ENCODE results near the gene EPHA6. TPM values are rescaled to one million over a fixed set of nuclear protein-coding genes. Genes with fewer than 3 reads are reported as not detected.

EPHA6 gene
- total and polyA plus RNA-seq, 10 of the 15 experiments (the other 5 are each of a cell fraction or from before 2014, with no cell fraction given), result not detected

DNA sequence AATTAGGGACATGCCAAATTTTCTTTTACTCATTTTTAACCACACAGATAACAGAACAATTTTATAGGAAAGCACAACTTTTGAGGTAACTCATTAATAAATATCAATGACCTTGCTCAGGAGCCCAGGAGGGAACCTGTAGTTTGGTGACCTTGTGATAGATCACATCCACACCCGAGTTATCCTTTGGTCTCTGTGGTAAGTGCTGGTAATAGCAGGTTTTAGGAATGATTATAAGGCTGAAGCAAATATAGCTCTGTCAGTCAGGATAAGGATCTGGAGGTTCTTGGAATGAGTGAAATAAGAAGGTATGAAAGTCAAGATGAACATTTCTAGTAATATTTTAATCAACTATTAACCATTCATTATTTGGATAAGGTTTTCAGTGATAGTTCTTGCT is 46.5 kb downstream of the EPHA6 start:
- ChIA-PET POLR2A (no interaction called here), CTCF (interaction anchor here (3.2 to 4.9 kb wide), 2 partner anchors 8 to 859 kb away, joined by 12 to 21 read pairs; no protein-coding TSS in a partner anchor), SMC1A (ENCODE audit: uncharacterized antibody, unreplicated experiment) (no interaction called here), RAD21 (ENCODE audit: unreplicated experiment) (no interaction called here)
- Histone ChIP-seq H3K4me2 (ENCODE audit: control insufficient read depth, insufficient read depth) (no peak overlapping the region), H3K9me3 (replicated peaks; ENCODE audit: control insufficient read depth, insufficient read depth, low read length) (no peaks in the 10 kb centered on the region), H2AFZ (ENCODE audit: control insufficient read depth, low read depth, low read length) (no peak overlapping the region), H3K27me3 (replicated peaks in 1 of 2; ENCODE audit: control insufficient read depth in 2 of 2, insufficient read depth in 2 of 2, low read length in 1 of 2) (no peaks in the 10 kb centered on the region), H3K27ac (ENCODE audit: control insufficient read depth, insufficient read depth) (no peak overlapping the region), H3K4me3 (no peak overlapping the region), H4K20me1 (ENCODE audit: control insufficient read depth, insufficient read depth) (no peaks in the 10 kb centered on the region), H3K9ac (ENCODE audit: control insufficient read depth, insufficient read depth, low read length) (no peak overlapping the region), H3K4me1 (ENCODE audit: control insufficient read depth, insufficient read depth, low read length) (no peaks in the 10 kb centered on the region), H3K79me2 (ENCODE audit: control insufficient read depth, insufficient read depth, low read length) (no peaks in the 10 kb centered on the region), H3K36me3 (ENCODE audit: control insufficient read depth in 2 of 2, insufficient read depth in 2 of 2, low read length in 1 of 2) (no peaks in the 10 kb centered on the region)
- FAIRE-seq (no peak), DNase-seq (ENCODE audit: low read depth, low spot score) (no peak), ATAC-seq (no peak)
- no TSS peak for BruUV-seq (replicated peaks)
- intact Hi-C loops (cut with micrococcal nuclease; ENCODE audit: unreplicated experiment), result loop anchor here (5.0 to 10.0 kb wide), 2 partner anchors 274 to 1161 kb away; no protein-coding TSS in a partner anchor
- in situ Hi-C loops (cut with MboI), result loop anchor here (10.0 kb wide), 1 partner anchor 854 kb away; no protein-coding TSS in a partner anchor
- WGBS (ENCODE audit: insufficient coverage, insufficient replicate concordance, low lambda C conversion rate, missing lambda C conversion rate), result 0% methylated on average over 1 of the region's 1 CpG
- TF ChIP-seq, protein P1, sequence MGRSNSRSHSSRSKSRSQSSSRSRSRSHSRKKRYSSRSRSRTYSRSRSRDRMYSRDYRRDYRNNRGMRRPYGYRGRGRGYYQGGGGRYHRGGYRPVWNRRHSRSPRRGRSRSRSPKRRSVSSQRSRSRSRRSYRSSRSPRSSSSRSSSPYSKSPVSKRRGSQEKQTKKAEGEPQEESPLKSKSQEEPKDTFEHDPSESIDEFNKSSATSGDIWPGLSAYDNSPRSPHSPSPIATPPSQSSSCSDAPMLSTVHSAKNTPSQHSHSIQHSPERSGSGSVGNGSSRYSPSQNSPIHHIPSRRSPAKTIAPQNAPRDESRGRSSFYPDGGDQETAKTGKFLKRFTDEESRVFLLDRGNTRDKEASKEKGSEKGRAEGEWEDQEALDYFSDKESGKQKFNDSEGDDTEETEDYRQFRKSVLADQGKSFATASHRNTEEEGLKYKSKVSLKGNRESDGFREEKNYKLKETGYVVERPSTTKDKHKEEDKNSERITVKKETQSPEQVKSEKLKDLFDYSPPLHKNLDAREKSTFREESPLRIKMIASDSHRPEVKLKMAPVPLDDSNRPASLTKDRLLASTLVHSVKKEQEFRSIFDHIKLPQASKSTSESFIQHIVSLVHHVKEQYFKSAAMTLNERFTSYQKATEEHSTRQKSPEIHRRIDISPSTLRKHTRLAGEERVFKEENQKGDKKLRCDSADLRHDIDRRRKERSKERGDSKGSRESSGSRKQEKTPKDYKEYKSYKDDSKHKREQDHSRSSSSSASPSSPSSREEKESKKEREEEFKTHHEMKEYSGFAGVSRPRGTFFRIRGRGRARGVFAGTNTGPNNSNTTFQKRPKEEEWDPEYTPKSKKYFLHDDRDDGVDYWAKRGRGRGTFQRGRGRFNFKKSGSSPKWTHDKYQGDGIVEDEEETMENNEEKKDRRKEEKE (IDR thresholded peaks at IDR 0.05), result no peak
- TF ChIP-seq NFYB (IDR thresholded peaks at IDR 0.05; ENCODE audit: insufficient read depth, low read depth, low read length) (no peak), DPF2 (IDR thresholded peaks at IDR 0.05) (no peak), TCF3 (IDR thresholded peaks at IDR 0.05; ENCODE audit: borderline replicate concordance, insufficient read depth, low read depth, low read length) (no peak), RFX5 (IDR thresholded peaks at IDR 0.05; ENCODE audit: low read depth, low read length) (no peak), RAD51 (IDR thresholded peaks at IDR 0.05) (no peak), SMAD5 (IDR thresholded peaks at IDR 0.05; ENCODE audit: low read depth) (no peak), ZNF24 (IDR thresholded peaks at IDR 0.05) (no peak), MYC (IDR thresholded peaks at IDR 0.05; ENCODE audit: insufficient read depth, insufficient read length, insufficient replicate concordance, low read length, severe bottlenecking) (no peak), SP1 (IDR thresholded peaks at IDR 0.05; ENCODE audit: low read depth, low read length) (no peak), MEF2B (IDR thresholded peaks at IDR 0.05; ENCODE audit: partially characterized antibody, poor library complexity, severe bottlenecking) (no peak), NRF1 (conservative IDR thresholded peaks at IDR 0.05; ENCODE audit: low read depth, low read length) (no peak), TBL1XR1 (IDR thresholded peaks at IDR 0.05; ENCODE audit: low read depth, low read length) (no peak), ZNF622 (IDR thresholded peaks at IDR 0.05) (no peak), SMAD1 (IDR thresholded peaks at IDR 0.05; ENCODE audit: low read depth, partially characterized antibody) (no peak), NR2F1 (conservative IDR thresholded peaks at IDR 0.05) (no peak)
- TF ChIP-seq, protein P2, sequence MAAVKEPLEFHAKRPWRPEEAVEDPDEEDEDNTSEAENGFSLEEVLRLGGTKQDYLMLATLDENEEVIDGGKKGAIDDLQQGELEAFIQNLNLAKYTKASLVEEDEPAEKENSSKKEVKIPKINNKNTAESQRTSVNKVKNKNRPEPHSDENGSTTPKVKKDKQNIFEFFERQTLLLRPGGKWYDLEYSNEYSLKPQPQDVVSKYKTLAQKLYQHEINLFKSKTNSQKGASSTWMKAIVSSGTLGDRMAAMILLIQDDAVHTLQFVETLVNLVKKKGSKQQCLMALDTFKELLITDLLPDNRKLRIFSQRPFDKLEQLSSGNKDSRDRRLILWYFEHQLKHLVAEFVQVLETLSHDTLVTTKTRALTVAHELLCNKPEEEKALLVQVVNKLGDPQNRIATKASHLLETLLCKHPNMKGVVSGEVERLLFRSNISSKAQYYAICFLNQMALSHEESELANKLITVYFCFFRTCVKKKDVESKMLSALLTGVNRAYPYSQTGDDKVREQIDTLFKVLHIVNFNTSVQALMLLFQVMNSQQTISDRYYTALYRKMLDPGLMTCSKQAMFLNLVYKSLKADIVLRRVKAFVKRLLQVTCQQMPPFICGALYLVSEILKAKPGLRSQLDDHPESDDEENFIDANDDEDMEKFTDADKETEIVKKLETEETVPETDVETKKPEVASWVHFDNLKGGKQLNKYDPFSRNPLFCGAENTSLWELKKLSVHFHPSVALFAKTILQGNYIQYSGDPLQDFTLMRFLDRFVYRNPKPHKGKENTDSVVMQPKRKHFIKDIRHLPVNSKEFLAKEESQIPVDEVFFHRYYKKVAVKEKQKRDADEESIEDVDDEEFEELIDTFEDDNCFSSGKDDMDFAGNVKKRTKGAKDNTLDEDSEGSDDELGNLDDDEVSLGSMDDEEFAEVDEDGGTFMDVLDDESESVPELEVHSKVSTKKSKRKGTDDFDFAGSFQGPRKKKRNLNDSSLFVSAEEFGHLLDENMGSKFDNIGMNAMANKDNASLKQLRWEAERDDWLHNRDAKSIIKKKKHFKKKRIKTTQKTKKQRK (IDR thresholded peaks at IDR 0.05; ENCODE audit: low read depth, low read length), result no peak
- TF ChIP-seq, protein P3, sequence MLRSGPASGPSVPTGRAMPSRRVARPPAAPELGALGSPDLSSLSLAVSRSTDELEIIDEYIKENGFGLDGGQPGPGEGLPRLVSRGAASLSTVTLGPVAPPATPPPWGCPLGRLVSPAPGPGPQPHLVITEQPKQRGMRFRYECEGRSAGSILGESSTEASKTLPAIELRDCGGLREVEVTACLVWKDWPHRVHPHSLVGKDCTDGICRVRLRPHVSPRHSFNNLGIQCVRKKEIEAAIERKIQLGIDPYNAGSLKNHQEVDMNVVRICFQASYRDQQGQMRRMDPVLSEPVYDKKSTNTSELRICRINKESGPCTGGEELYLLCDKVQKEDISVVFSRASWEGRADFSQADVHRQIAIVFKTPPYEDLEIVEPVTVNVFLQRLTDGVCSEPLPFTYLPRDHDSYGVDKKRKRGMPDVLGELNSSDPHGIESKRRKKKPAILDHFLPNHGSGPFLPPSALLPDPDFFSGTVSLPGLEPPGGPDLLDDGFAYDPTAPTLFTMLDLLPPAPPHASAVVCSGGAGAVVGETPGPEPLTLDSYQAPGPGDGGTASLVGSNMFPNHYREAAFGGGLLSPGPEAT (IDR thresholded peaks at IDR 0.05; ENCODE audit: low read depth), result no peak

Data from GM12878 (cell line).